Measurements from ENCODE around the gene SERPINE1. TPM values are rescaled to one million over a fixed set of nuclear protein-coding genes. Genes with fewer than 3 reads are reported as not detected.

SERPINE1 gene
- total and polyA plus RNA-seq, 2 experiments from 2014 or later = 0.97 to 1.2 TPM

GRCh38 chr7:101138213-101138870 is 11.4 kb downstream of the SERPINE1 start:
- ATAC-seq (peak; percentile 84), DNase-seq (ENCODE audit: low spot score) (peak; percentile 78)
- Histone ChIP-seq H3K79me2 (replicated peaks; ENCODE audit: insufficient read depth) (no peaks in the 10 kb centered on the region), H3K27me3 (ENCODE audit: insufficient read depth) (no peaks in the 10 kb centered on the region), H3K36me3 (ENCODE audit: insufficient read depth) (no peaks in the 10 kb centered on the region), H3K4me2 (0 out of 2 replicates have a peak overlapping the region, but pooled peaks have one; percentile 70), H3K9me2 (ENCODE audit: insufficient read depth) (no peaks in the 10 kb centered on the region), H3K4me3 (no peak overlapping the region), H3F3A (replicated peaks; ENCODE audit: low read depth) (no peaks in the 10 kb centered on the region; the same call in 1 of the 2 replicates), H3K27ac (ENCODE audit: low read depth) (no peak overlapping the region), H2AFZ (0 out of 2 replicates have a peak overlapping the region, but pooled peaks have one; percentile 64), H3K4me1 (ENCODE audit: insufficient read depth) (peaks cover 26% of the 10 kb centered on the region), H4K20me1 (replicated peaks; ENCODE audit: insufficient read depth) (no peaks in the 10 kb centered on the region)
- no peak overlapping the region; the same call in 2 of the 3 replicates for H3K4me3 Mint-ChIP-seq
- no peaks in the 10 kb centered on the region for H3K36me3 Mint-ChIP-seq (ENCODE audit: low read depth)
- peak overlapping the region; percentile 92 for H3K27ac Mint-ChIP-seq
- TF ChIP-seq, protein P1, sequence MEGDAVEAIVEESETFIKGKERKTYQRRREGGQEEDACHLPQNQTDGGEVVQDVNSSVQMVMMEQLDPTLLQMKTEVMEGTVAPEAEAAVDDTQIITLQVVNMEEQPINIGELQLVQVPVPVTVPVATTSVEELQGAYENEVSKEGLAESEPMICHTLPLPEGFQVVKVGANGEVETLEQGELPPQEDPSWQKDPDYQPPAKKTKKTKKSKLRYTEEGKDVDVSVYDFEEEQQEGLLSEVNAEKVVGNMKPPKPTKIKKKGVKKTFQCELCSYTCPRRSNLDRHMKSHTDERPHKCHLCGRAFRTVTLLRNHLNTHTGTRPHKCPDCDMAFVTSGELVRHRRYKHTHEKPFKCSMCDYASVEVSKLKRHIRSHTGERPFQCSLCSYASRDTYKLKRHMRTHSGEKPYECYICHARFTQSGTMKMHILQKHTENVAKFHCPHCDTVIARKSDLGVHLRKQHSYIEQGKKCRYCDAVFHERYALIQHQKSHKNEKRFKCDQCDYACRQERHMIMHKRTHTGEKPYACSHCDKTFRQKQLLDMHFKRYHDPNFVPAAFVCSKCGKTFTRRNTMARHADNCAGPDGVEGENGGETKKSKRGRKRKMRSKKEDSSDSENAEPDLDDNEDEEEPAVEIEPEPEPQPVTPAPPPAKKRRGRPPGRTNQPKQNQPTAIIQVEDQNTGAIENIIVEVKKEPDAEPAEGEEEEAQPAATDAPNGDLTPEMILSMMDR (conservative IDR thresholded peaks at IDR 0.05; ENCODE audit: low read depth in 2 of 2) = peak; percentile 76 to 79
- TF ChIP-seq ETS1 (IDR thresholded peaks at IDR 0.05) (no peak), EZH2phosphoT487 (IDR thresholded peaks at IDR 0.05; ENCODE audit: unreplicated experiment) (no peak), CREB1 (CRISPR knock-in tag; IDR thresholded peaks at IDR 0.05; ENCODE audit: low read depth) (peak; percentile 61; the same call in 1 of the 2 replicates), ZNF462 (CRISPR knock-in tag; IDR thresholded peaks at IDR 0.05) (no peak), ZNF114 (CRISPR knock-in tag; IDR thresholded peaks at IDR 0.05) (no peak)
- H3K4me1 Mint-ChIP-seq = peaks cover 32% of the 10 kb centered on the region
- no peaks in the 10 kb centered on the region; the same call in 2 of the 3 replicates for H3K9me3 Mint-ChIP-seq
- peaks cover 18% of the 10 kb centered on the region for H3K27me3 Mint-ChIP-seq (ENCODE audit: insufficient read depth, low read depth, poor library complexity)

All from GM23338 (cell line).